Mesothelial cell of epicardium (in vitro differentiated cells): ENCODE data around the gene MICA. TPM values are rescaled to one million over a fixed set of nuclear protein-coding genes. Genes with fewer than 3 reads are reported as not detected.
A peak's percentile ranks its signal among the peaks of the same experiment; 100 is the strongest.
"Not testable (repeated sequence)": the region's sequence is repeated elsewhere in the genome, so short reads cannot be mapped to it uniquely, and the experiment has no call there.

Experiments used
- DNase-seq, 2 experiments: peaks; one replicate each; pipeline ENCODE4 v3.0.0; 2021; ENCODE audit warnings: low spot score in 2 of 2; ENCODE audit not compliant: unreplicated experiment in 2 of 2
- H3K27ac Mint-ChIP-seq: 2 replicates; pipeline ENCODE4 v1.8.0; 2021; ENCODE audit warnings: mixed read lengths
- H3K27me3 Mint-ChIP-seq: 2 replicates; pipeline ENCODE4 v1.8.0; 2021; ENCODE audit warnings: low read depth, mixed read lengths
- H3K36me3 Mint-ChIP-seq: 2 replicates; pipeline ENCODE4 v1.8.0; 2021; ENCODE audit warnings: mixed read lengths
- H3K4me1 Mint-ChIP-seq: 2 replicates; pipeline ENCODE4 v1.8.0; 2021; ENCODE audit warnings: mixed read lengths
- H3K4me3 Mint-ChIP-seq: 2 replicates; pipeline ENCODE4 v1.8.0; 2021; ENCODE audit warnings: mild to moderate bottlenecking, moderate library complexity, mixed read lengths
- H3K9me3 Mint-ChIP-seq: 2 replicates; pipeline ENCODE4 v1.8.0; 2021; ENCODE audit warnings: mixed read lengths
- CTCF ChIP-seq: fragments of 200-600 bp; sonication (generic); IDR thresholded peaks from one replicate; pipeline ENCODE4 v1.5.0; 2021; ENCODE audit warnings: antibody characterized with exemption; ENCODE audit not compliant: unreplicated experiment
- total RNA-seq: library from RNA; stranded (reverse); gene quantifications from 3 replicates; pipeline ENCODE4 v1.2.1, GENCODE V29; 2021

MICA gene
- total RNA-seq, 1 donor from 2014 or later, result 15.5 TPM

GRCh38 chr6:31362751-31363150 is 40.6 kb upstream of the MICA start:
- H3K4me1 Mint-ChIP-seq, result peaks cover 7% of the 10 kb centered on the region

GRCh38 chr6:31363811-31364210 is 39.6 kb upstream of the MICA start:
- Mint-ChIP-seq H3K36me3 (no peaks in the 10 kb centered on the region), H3K27me3 (peaks cover 94% of the 10 kb centered on the region), H3K9me3 (no peaks in the 10 kb centered on the region), H3K4me1 (peaks cover 7% of the 10 kb centered on the region), H3K4me3 (no peak overlapping the region), H3K27ac (no peak overlapping the region)
- no peak for DNase-seq
- TF ChIP-seq CTCF, result no peak

More at GRCh38 chr6:31362751-31363150, 40.6 kb upstream of the MICA start:
- Mint-ChIP-seq H3K9me3 (no peaks in the 10 kb centered on the region), H3K27me3 (peaks cover 94% of the 10 kb centered on the region), H3K27ac (no peak overlapping the region), H3K36me3 (no peaks in the 10 kb centered on the region), H3K4me3 (no peak overlapping the region)
- no peak for DNase-seq
- no peak for TF ChIP-seq CTCF

- Mint-ChIP-seq H3K9me3 (no peaks in the 10 kb centered on the region), H3K36me3 (no peaks in the 10 kb centered on the region), H3K4me1 (peaks cover 7% of the 10 kb centered on the region), H3K4me3 (no peak overlapping the region), H3K27me3 (peaks cover 94% of the 10 kb centered on the region), H3K27ac (no peak overlapping the region)
- no peak for DNase-seq
- no peak for TF ChIP-seq CTCF
Measured at GRCh38 chr6:31365864-31366263, 37.5 kb upstream of the MICA start.

DNA sequence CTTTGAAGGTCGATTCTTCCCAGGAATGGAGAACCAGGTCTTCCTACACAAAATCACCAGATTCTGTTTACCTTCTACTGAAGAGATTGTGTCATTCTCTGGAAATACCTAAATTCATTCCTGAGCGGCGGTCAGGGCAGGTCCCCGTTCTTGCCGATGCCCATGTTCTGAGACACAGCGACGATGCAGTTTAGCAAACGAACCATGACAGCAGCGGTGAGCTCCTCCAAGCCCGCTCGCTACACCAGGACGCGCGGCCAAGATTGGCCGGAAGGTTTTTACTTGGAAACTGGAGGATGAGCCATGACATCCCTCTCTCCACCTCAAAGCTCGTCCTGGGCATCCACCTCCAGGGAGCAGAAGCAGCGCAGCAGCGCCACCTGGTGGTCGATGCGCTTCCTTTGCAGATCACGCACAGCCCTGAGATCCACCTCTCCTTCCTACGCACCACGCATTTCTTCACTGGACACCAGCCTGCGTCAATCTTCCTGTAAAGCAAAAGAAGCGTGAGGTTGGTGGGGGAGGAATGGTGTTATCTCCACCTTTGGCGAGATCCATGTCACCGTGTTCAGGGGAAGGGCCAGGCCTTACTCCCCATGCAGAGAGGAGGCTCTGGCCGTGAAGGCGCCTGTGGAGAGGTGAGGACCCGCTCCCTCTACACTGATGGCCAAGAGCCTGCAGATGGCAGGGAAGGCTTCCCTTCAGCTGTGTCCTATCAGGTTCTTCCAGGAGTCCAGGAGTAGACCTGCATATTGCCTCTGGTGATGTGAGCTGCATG is 36.5 kb upstream of the MICA start:
- H3K36me3 Mint-ChIP-seq, result no peaks in the 10 kb centered on the region

GRCh38 chr6:31368461-31368860 is 34.9 kb upstream of the MICA start:
- H3K4me3 Mint-ChIP-seq, result no peak overlapping the region
- no peak for DNase-seq
- H3K4me1 Mint-ChIP-seq, result peaks cover 7% of the 10 kb centered on the region

More for the DNA sequence above, 36.5 kb upstream of the MICA start:
- Mint-ChIP-seq H3K4me3 (peak overlapping the region; percentile 1), H3K27me3 (peaks cover 89% of the 10 kb centered on the region), H3K4me1 (peaks cover 7% of the 10 kb centered on the region), H3K27ac (no peak overlapping the region), H3K9me3 (peaks cover 1% of the 10 kb centered on the region)
- TF ChIP-seq CTCF, result peak; percentile 87
- peak; percentile 83 to 95 for DNase-seq

GRCh38 chr6:31374118-31374517 is 29.3 kb upstream of the MICA start:
- H3K4me3 Mint-ChIP-seq, H3K36me3 Mint-ChIP-seq, H3K4me1 Mint-ChIP-seq, H3K9me3 Mint-ChIP-seq, DNase-seq, H3K27ac Mint-ChIP-seq: not testable (repeated sequence)
- peaks cover 61% of the 10 kb centered on the region for H3K27me3 Mint-ChIP-seq

More at GRCh38 chr6:31368461-31368860, 34.9 kb upstream of the MICA start:
- TF ChIP-seq CTCF, result no peak
- no peak overlapping the region for H3K27ac Mint-ChIP-seq
- peaks cover 87% of the 10 kb centered on the region for H3K27me3 Mint-ChIP-seq
- H3K36me3 Mint-ChIP-seq, result no peaks in the 10 kb centered on the region
- H3K9me3 Mint-ChIP-seq, result peaks cover 6% of the 10 kb centered on the region
